Fibroblast of lung (primary cell): ENCODE results near the gene ALG5.

Experiments used
- EZH2 ChIP-seq: IDR thresholded peaks from 2 replicates; pipeline ENCODE4 v1.5.1; 2012; ENCODE audit warnings: low read length, control low read depth, mild to moderate bottlenecking; ENCODE audit errors: missing control alignments
- TF ChIP-seq, protein P1 (sequence below), 2 donors: IDR thresholded peaks in 1 of 2; conservative IDR thresholded peaks in 1 of 2; 1 replicate in 1 of 2; 2 replicates in 1 of 2; pipeline ENCODE4 v1.5.1; 2011 to 2012; ENCODE audit warnings: low read length in 2 of 2, control low read depth in 1 of 2, inconsistent platforms in 1 of 2, low read depth in 1 of 2, mild to moderate bottlenecking in 1 of 2

DNA sequence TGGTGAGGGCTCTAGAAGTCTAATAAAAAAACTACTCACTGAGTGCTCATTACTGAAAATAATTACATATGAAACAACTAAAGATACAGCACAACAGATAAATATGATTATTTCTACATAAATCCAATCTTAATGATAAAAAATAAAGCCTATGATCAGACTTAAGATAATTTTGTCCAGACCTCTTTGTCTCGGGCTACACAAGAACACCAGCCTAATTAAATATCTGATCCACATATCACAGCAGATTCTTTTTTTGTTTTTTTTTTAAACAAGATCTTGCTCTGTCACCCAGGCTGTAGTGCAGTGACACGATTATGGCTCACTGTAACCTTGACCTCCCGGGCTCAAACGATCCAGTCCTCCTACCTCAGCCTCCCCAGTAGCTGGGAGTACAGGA is 48.8 kb downstream of the ALG5 start:
- TF ChIP-seq, protein P1, sequence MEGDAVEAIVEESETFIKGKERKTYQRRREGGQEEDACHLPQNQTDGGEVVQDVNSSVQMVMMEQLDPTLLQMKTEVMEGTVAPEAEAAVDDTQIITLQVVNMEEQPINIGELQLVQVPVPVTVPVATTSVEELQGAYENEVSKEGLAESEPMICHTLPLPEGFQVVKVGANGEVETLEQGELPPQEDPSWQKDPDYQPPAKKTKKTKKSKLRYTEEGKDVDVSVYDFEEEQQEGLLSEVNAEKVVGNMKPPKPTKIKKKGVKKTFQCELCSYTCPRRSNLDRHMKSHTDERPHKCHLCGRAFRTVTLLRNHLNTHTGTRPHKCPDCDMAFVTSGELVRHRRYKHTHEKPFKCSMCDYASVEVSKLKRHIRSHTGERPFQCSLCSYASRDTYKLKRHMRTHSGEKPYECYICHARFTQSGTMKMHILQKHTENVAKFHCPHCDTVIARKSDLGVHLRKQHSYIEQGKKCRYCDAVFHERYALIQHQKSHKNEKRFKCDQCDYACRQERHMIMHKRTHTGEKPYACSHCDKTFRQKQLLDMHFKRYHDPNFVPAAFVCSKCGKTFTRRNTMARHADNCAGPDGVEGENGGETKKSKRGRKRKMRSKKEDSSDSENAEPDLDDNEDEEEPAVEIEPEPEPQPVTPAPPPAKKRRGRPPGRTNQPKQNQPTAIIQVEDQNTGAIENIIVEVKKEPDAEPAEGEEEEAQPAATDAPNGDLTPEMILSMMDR (conservative IDR thresholded peaks at IDR 0.05 in 1 of 2, IDR thresholded peaks at IDR 0.05 in 1 of 2; ENCODE audit: low read depth in 1 of 2, low read length in 2 of 2): no peak
- no peak for TF ChIP-seq EZH2
